ENCODE data around the gene GATM. TPM values are rescaled to one million over a fixed set of nuclear protein-coding genes. Genes with fewer than 3 reads are reported as not detected.

Gene GATM
- total and polyA plus RNA-seq, 2 of the 8 experiments (the other 6 are each of a cell fraction or from before 2014, with no cell fraction given): 10.2 to 15.1 TPM

DNA sequence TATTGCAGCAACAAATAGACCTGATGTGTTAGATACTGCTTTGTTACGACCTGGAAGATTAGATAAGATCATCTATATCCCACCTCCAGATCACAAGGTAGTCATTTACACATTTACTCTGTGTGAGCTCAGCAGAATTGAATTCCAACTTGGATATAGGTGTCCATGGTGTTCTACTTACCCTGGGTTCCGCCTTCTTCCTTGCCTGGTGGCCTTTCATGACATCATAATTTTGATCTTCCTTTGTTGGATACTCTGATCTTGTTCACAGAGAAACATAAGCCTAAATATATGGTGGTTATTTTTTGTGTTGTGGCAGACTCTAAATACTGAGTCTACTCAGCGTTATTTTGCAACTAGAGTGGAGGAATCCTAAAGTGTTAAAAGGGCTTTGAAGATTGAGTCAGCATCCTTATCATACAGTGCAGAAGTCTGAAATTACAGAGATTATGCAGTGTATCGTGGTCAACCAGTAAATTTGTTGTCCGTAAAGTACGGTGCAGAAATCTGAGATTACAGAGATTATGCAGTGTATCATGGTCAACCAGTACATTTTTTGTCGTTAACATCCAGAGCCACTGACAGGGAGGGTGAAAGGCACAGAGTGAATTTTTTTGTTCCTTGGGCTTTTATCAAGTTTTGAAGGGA, 39.1 kb upstream of the GATM start:
- H2BK15ac ChIP-seq (ENCODE audit: low read length): no peak overlapping the region
- no peak overlapping the region for H3K4me2 ChIP-seq (ENCODE audit: insufficient read depth in 1 of 2, low read depth in 2 of 2, low read length in 2 of 2)
- H3K79me1 ChIP-seq (ENCODE audit: low read depth, low read length): no peaks in the 10 kb centered on the region; the same call in 1 of the 2 replicates
- peaks cover 21 to 88% (median 55%) of the 10 kb centered on the region in 4 experiments for H3K36me3 ChIP-seq (ENCODE audit: control insufficient read depth in 2 of 4, insufficient read depth in 4 of 4, low read length in 3 of 4)
- H3K9me3 ChIP-seq (ENCODE audit: insufficient read depth in 2 of 2, low read depth in 1 of 2, low read length in 1 of 2): no peaks in the 10 kb centered on the region
- H2AK5ac ChIP-seq (ENCODE audit: low read depth, low read length): no peak overlapping the region
- POLR2A ChIA-PET (ENCODE audit: partially characterized antibody): no interaction called here
- no peaks in the 10 kb centered on the region for H3K79me2 ChIP-seq (ENCODE audit: control insufficient read depth in 1 of 2, insufficient read depth in 2 of 2, low read length in 2 of 2)
- H3K27ac ChIP-seq (ENCODE audit: low read depth, low read length): no peak overlapping the region
- no peak overlapping the region for H3K9ac ChIP-seq (replicated peaks in 1 of 4; ENCODE audit: extremely low read depth in 1 of 4, low read depth in 3 of 4, low read length in 3 of 4)
- no peak overlapping the region for H3K18ac ChIP-seq (ENCODE audit: extremely low read depth, low read length)
- H4K91ac ChIP-seq (replicated peaks; ENCODE audit: insufficient read length, low read length): no peak overlapping the region
- H2AFZ ChIP-seq (ENCODE audit: low read length): no peak overlapping the region
- no peaks in the 10 kb centered on the region for H3K23me2 ChIP-seq (ENCODE audit: low read depth, low read length)
- H3K4ac ChIP-seq (replicated peaks; ENCODE audit: insufficient read length, low read depth, low read length): no peak overlapping the region
- WGBS, 2 experiments (ENCODE audit: extremely low coverage in 1 of 2, insufficient coverage in 1 of 2, insufficient read length in 1 of 2, insufficient replicate concordance in 2 of 2, low coverage in 1 of 2, low lambda C conversion rate in 2 of 2, missing lambda C conversion rate in 1 of 2): 93% methylated on average over 7 of the region's 7 CpGs; no CpG with 5 or more reads in 1 of the 2 experiments
- no peak overlapping the region for H4K5ac ChIP-seq (ENCODE audit: insufficient read length, low read depth, low read length)
- H3K4me1 ChIP-seq (replicated peaks in 1 of 4; ENCODE audit: control insufficient read depth in 3 of 4, insufficient read depth in 4 of 4, low read length in 3 of 4): no peaks in the 10 kb centered on the region
- no peak overlapping the region for H2BK120ac ChIP-seq (replicated peaks; ENCODE audit: low read depth, low read length)
- H2BK20ac ChIP-seq (ENCODE audit: low read length): no peak overlapping the region
- TF ChIP-seq, protein P1, sequence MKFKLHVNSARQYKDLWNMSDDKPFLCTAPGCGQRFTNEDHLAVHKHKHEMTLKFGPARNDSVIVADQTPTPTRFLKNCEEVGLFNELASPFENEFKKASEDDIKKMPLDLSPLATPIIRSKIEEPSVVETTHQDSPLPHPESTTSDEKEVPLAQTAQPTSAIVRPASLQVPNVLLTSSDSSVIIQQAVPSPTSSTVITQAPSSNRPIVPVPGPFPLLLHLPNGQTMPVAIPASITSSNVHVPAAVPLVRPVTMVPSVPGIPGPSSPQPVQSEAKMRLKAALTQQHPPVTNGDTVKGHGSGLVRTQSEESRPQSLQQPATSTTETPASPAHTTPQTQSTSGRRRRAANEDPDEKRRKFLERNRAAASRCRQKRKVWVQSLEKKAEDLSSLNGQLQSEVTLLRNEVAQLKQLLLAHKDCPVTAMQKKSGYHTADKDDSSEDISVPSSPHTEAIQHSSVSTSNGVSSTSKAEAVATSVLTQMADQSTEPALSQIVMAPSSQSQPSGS (IDR thresholded peaks at IDR 0.05; ENCODE audit: low read length): no peak
- TF ChIP-seq ASH2L (IDR thresholded peaks at IDR 0.05; ENCODE audit: low read length) (no peak), JUN (IDR thresholded peaks at IDR 0.05; ENCODE audit: low read depth, low read length) (no peak)
- TF ChIP-seq, protein P2, sequence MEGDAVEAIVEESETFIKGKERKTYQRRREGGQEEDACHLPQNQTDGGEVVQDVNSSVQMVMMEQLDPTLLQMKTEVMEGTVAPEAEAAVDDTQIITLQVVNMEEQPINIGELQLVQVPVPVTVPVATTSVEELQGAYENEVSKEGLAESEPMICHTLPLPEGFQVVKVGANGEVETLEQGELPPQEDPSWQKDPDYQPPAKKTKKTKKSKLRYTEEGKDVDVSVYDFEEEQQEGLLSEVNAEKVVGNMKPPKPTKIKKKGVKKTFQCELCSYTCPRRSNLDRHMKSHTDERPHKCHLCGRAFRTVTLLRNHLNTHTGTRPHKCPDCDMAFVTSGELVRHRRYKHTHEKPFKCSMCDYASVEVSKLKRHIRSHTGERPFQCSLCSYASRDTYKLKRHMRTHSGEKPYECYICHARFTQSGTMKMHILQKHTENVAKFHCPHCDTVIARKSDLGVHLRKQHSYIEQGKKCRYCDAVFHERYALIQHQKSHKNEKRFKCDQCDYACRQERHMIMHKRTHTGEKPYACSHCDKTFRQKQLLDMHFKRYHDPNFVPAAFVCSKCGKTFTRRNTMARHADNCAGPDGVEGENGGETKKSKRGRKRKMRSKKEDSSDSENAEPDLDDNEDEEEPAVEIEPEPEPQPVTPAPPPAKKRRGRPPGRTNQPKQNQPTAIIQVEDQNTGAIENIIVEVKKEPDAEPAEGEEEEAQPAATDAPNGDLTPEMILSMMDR (IDR thresholded peaks at IDR 0.05; ENCODE audit: control extremely low read depth in 1 of 3, insufficient read depth in 1 of 3, low read depth in 1 of 3, low read length in 3 of 3): no peak
- H3K27me3 ChIP-seq (replicated peaks in 1 of 4; ENCODE audit: control insufficient read depth in 3 of 4, extremely low read depth in 1 of 4, insufficient read depth in 3 of 4, low read length in 3 of 4): no peaks in the 10 kb centered on the region
- H3K14ac ChIP-seq (ENCODE audit: insufficient read length): no peak overlapping the region
- peaks cover 0 to 2% of the 10 kb centered on the region in 2 experiments for H4K20me1 ChIP-seq (replicated peaks in 1 of 2; ENCODE audit: control insufficient read depth in 1 of 2, insufficient read depth in 2 of 2, low read length in 2 of 2)
- no peak overlapping the region for H3K23ac ChIP-seq (ENCODE audit: insufficient read length)
- no peak overlapping the region for H2BK5ac ChIP-seq (ENCODE audit: low read depth, low read length)
- H3K4me3 ChIP-seq (ENCODE audit: extremely low read depth in 1 of 4, insufficient read depth in 2 of 4, low read depth in 3 of 4, low read length in 4 of 4): no peak overlapping the region
- CTCF ChIA-PET (ENCODE audit: partially characterized antibody): no interaction called here
- no peak overlapping the region for H4K8ac ChIP-seq (ENCODE audit: extremely low read depth, insufficient read depth, low read length)
- FAIRE-seq (no peak), DNase-seq (ENCODE audit: low read depth in 1 of 2, low spot score in 2 of 2) (no peak)
- H3K56ac ChIP-seq (replicated peaks; ENCODE audit: insufficient read length, low read depth, low read length): no peak overlapping the region
- H2BK12ac ChIP-seq (ENCODE audit: low read depth, low read length): no peak overlapping the region

Data from H1 (cell line).